Astrocyte of the spinal cord (primary cell): ENCODE data around the gene WDR47.
A peak's percentile ranks its signal among the peaks of the same experiment; 100 is the strongest.
"Not testable (repeated sequence)": the region's sequence is repeated elsewhere in the genome, so short reads cannot be mapped to it uniquely, and the experiment has no call there.

ENCODE experiments used
- DNase-seq: peaks from one replicate; pipeline ENCODE4 v3.0.0; 2011; ENCODE audit warnings: low read depth, low spot score
- H3K4me3 ChIP-seq: 2 replicates; pipeline ENCODE4 v1.5.1; 2011; ENCODE audit warnings: low read depth, mild to moderate bottlenecking, low read length, moderate library complexity
- CTCF ChIP-seq: IDR thresholded peaks from 2 replicates; pipeline ENCODE4 v1.5.1; 2012; ENCODE audit warnings: low read depth, mild to moderate bottlenecking, low read length, inconsistent platforms
- in situ Hi-C: cut with HindIII; loops from 2 replicates; pipeline ENCODE4 v1.10.0; 2017; ENCODE audit warnings: low sequenced_read_pairs

WDR47 gene

GRCh38 chr1:109040627-109040988 lies 1.3 kb downstream of the WDR47 start:
- peak overlapping the region; percentile 98 for H3K4me3 ChIP-seq
- TF ChIP-seq CTCF: no peak
- DNase-seq: no peak
- in situ Hi-C loops: no loop called here

- no peak for DNase-seq
- no peak overlapping the region for H3K4me3 ChIP-seq
- no peak for TF ChIP-seq CTCF
- in situ Hi-C loops: no loop called here
Measured at GRCh38 chr1:109034382-109034781, 7.5 kb downstream of the WDR47 start.

GRCh38 chr1:109029493-109029892 lies 12.4 kb downstream of the WDR47 start:
- in situ Hi-C loops, DNase-seq, H3K4me3 ChIP-seq: not testable (repeated sequence)

- in situ Hi-C loops: no loop called here
- no peak overlapping the region for H3K4me3 ChIP-seq
- no peak for DNase-seq
- no peak for TF ChIP-seq CTCF
Measured at GRCh38 chr1:109027841-109028240, 14.1 kb downstream of the WDR47 start.

- no peak for TF ChIP-seq CTCF
- H3K4me3 ChIP-seq: no peak overlapping the region
- in situ Hi-C loops: no loop called here
- no peak for DNase-seq
Measured at GRCh38 chr1:109025694-109026093, 16.2 kb downstream of the WDR47 start.

GRCh38 chr1:109024646-109025045 lies 17.3 kb downstream of the WDR47 start:
- DNase-seq: peak; percentile 15
- H3K4me3 ChIP-seq: no peak overlapping the region
- no peak for TF ChIP-seq CTCF
- in situ Hi-C loops: no loop called here

GRCh38 chr1:109020693-109021257 lies 21.1 kb downstream of the WDR47 start:
- H3K4me3 ChIP-seq: no peak overlapping the region
- in situ Hi-C loops: no loop called here
- DNase-seq: no peak
- TF ChIP-seq CTCF: no peak

- in situ Hi-C loops, H3K4me3 ChIP-seq, DNase-seq: not testable (repeated sequence)
Measured at GRCh38 chr1:109017719-109018118, 24.2 kb downstream of the WDR47 start.
